Thymus (tissue), 11 donors: ENCODE data around the gene CCR5AS.
"Not testable (repeated sequence)": the region's sequence is repeated elsewhere in the genome, so short reads cannot be mapped to it uniquely, and the experiment has no call there.

Experiments
- DNase-seq, 9 donors: peaks; one replicate each; pipeline ENCODE4 v3.0.0-alpha.2; 2013; ENCODE audit warnings: low spot score in 9 of 9, low read depth in 6 of 9, missing footprints in 1 of 9
- H3K27ac ChIP-seq, 2 donors: one replicate each; pipeline ENCODE4 v1.5.1; 2013; ENCODE audit warnings: control low read depth in 1 of 2, low read depth in 1 of 2, low read length in 1 of 2, mild to moderate bottlenecking in 1 of 2, moderate library complexity in 1 of 2
- H3K27me3 ChIP-seq, 2 donors: one replicate each; pipeline ENCODE4 v1.5.1; 2013; ENCODE audit warnings: low read length in 1 of 2; ENCODE audit not compliant: control insufficient read depth in 2 of 2, insufficient read depth in 1 of 2
- H3K36me3 ChIP-seq, 2 donors: one replicate each; pipeline ENCODE4 v1.5.1; 2013; ENCODE audit warnings: low read length in 1 of 2, mild to moderate bottlenecking in 1 of 2, moderate library complexity in 1 of 2; ENCODE audit not compliant: control insufficient read depth in 2 of 2, insufficient read depth in 2 of 2
- H3K4me1 ChIP-seq, 2 donors: one replicate each; pipeline ENCODE4 v1.5.1; 2013; ENCODE audit warnings: low read length in 2 of 2; ENCODE audit not compliant: control insufficient read depth in 2 of 2, insufficient read depth in 2 of 2
- H3K4me3 ChIP-seq, 2 donors: one replicate each; pipeline ENCODE4 v1.5.1; 2013; ENCODE audit warnings: low read length in 2 of 2, control low read depth in 1 of 2, mild to moderate bottlenecking in 1 of 2
- H3K9me3 ChIP-seq, 2 donors: one replicate each; pipeline ENCODE4 v1.5.1; 2013; ENCODE audit warnings: low read length in 1 of 2, mild to moderate bottlenecking in 1 of 2; ENCODE audit not compliant: control insufficient read depth in 2 of 2, insufficient read depth in 1 of 2
- WGBS: extraction: QIAGEN DNeasy Blood & Tissue Kit; methylation state at CpG from one replicate; pipeline ENCODE4 v1.1.7; 2013; 5-methylcytosine and 5-hydroxymethylcytosine counted together
- donor health status: healthy.

Gene CCR5AS

DNA sequence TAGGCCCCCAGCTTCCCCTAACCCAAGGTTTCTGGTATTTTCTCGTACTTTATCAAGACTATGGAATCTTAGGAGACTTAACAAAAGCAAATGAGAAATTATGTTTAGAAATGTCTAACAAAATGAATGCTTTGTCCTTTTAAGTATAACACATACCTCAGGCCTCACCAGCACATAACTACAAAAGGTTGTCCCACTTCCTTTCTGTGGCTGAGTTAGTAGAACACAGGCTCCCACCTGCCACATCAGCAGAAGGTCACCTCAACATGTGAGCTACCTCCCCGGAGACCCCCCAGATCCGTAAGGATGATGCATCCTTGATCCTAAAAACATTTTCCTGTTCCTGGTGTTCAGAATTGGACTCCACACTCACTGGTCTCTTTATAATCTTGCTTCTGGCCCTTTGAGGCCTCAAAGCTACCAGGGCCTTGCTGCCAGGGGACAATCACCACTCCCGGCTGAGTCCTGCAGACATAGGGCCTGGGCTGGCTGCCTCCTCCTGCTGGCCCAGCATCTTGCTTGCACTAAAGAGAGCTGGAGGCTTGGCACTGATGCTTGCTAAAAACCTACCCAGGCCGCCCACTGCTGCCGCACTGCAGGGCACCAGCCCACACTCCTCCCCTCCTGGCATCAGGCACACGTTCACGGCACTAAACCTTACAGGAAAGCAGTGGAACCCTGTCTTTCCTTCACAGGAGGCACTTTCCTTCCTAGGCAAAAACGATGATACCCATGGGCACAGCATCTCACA lies 3.0 kb upstream of the CCR5AS start:
- H3K27ac ChIP-seq = peak overlapping the region; percentile 69 to 71
- peaks cover 0 to 2% of the 10 kb centered on the region in 2 donors for H3K9me3 ChIP-seq
- no peaks in the 10 kb centered on the region for H3K27me3 ChIP-seq
- peaks cover 0 to 5% of the 10 kb centered on the region in 2 donors for H3K36me3 ChIP-seq
- DNase-seq = peak in 5 of 9 donors; percentile 48 to 78 (median 56)
- peaks cover 25 to 54% of the 10 kb centered on the region in 2 donors for H3K4me1 ChIP-seq
- no peak overlapping the region for H3K4me3 ChIP-seq
- 62% methylated on average over 9 of the region's 9 CpGs for WGBS

DNA sequence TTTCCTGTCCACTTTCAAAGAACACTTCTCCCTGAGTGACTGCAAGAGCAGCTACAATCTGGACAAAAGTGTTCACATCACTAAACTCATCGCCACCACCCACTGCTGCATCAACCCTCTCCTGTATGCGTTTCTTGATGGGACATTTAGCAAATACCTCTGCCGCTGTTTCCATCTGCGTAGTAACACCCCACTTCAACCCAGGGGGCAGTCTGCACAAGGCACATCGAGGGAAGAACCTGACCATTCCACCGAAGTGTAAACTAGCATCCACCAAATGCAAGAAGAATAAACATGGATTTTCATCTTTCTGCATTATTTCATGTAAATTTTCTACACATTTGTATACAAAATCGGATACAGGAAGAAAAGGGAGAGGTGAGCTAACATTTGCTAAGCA lies 2.0 kb upstream of the CCR5AS start:
- H3K4me1 ChIP-seq = peaks cover 25 to 50% of the 10 kb centered on the region in 2 donors
- DNase-seq = no peak
- H3K27me3 ChIP-seq = no peaks in the 10 kb centered on the region
- WGBS = 98% methylated on average over 7 of the region's 7 CpGs
- peaks cover 0 to 5% of the 10 kb centered on the region in 2 donors for H3K36me3 ChIP-seq
- H3K4me3 ChIP-seq = no peak overlapping the region
- peaks cover 0 to 2% of the 10 kb centered on the region in 2 donors for H3K9me3 ChIP-seq
- H3K27ac ChIP-seq = no peak overlapping the region

DNA sequence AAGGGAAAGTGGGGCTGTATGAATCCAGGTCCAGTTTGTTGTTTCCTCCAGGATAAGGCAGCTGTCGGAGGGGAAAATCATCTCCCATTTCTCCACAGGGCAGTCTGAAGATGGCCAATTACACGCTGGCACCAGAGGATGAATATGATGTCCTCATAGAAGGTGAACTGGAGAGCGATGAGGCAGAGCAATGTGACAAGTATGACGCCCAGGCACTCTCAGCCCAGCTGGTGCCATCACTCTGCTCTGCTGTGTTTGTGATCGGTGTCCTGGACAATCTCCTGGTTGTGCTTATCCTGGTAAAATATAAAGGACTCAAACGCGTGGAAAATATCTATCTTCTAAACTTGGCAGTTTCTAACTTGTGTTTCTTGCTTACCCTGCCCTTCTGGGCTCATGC lies 1.1 kb upstream of the CCR5AS start:
- H3K27ac ChIP-seq = peak overlapping the region; percentile 90 to 92
- WGBS = 94% methylated on average over 7 of the region's 7 CpGs
- H3K4me3 ChIP-seq = peak overlapping the region; percentile 62 to 65
- peaks cover 0 to 5% of the 10 kb centered on the region in 2 donors for H3K36me3 ChIP-seq
- no peak for DNase-seq
- no peaks in the 10 kb centered on the region for H3K27me3 ChIP-seq
- H3K4me1 ChIP-seq = peaks cover 25 to 45% of the 10 kb centered on the region in 2 donors
- peaks cover 0 to 6% of the 10 kb centered on the region in 2 donors for H3K9me3 ChIP-seq

- no peak for DNase-seq
- Histone ChIP-seq H3K27me3 (no peaks in the 10 kb centered on the region), H3K4me3 (no peak overlapping the region), H3K27ac (peak overlapping the region; percentile 90 to 92), H3K4me1 (peaks cover 22 to 41% of the 10 kb centered on the region in 2 donors), H3K36me3 (peaks cover 0 to 5% of the 10 kb centered on the region in 2 donors), H3K9me3 (peaks cover 0 to 7% of the 10 kb centered on the region in 2 donors)
- WGBS = 97% methylated on average over 4 of the region's 4 CpGs
These were observed 451 bp downstream of the CCR5AS start for GRCh38 chr3:46406443-46406787.

DNA sequence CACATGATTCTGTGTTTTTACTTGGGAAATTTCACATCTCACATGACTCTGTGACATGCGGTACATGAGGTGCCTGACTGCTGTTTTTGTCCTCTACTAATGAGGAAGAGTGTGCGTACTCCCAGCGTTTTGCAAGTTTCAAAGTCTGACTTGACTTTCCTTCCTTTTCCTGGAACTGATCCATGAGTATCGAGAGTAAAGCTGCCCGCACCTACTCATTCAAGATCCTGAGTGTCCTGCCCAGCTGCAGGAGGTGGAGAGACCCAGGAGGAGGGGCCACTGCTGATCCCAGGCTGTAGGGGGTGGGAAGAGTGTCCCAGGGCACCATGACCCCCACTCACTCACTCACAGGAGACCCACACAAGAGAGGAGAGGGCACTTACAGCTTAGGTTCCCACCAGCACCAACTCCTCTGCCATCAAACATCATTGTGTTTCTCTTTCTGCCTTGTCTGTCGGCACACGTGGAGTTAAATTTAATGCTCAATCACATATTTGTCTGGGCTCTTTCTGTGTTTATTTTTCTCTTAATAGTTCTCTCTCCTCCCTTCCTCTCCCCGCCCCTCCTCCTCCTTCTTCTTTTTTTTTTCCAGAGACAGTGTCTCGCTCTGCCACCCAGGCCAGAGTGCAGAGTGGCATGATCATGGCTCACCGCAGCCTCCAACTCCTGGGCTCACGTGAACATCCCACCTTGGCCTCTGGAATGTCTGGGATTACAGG lies 1.4 kb downstream of the CCR5AS start:
- H3K27ac ChIP-seq = peak overlapping the region in 1 of 2 donors; percentile 20
- H3K4me1 ChIP-seq = peaks cover 22 to 41% of the 10 kb centered on the region in 2 donors
- H3K27me3 ChIP-seq = no peaks in the 10 kb centered on the region
- peaks cover 0 to 9% of the 10 kb centered on the region in 2 donors for H3K9me3 ChIP-seq
- 92% methylated on average over 11 of the region's 11 CpGs for WGBS
- no peak overlapping the region for H3K4me3 ChIP-seq
- DNase-seq = no peak
- H3K36me3 ChIP-seq = peaks cover 0 to 5% of the 10 kb centered on the region in 2 donors

- not testable (repeated sequence) for H3K36me3 ChIP-seq, H3K27me3 ChIP-seq, DNase-seq, H3K4me3 ChIP-seq, H3K9me3 ChIP-seq, H3K27ac ChIP-seq
- peaks cover 5 to 17% of the 10 kb centered on the region in 2 donors for H3K4me1 ChIP-seq
- 98% methylated on average over 4 of the region's 4 CpGs for WGBS
These were observed 4.0 kb downstream of the CCR5AS start for GRCh38 chr3:46402902-46403301.

- Histone ChIP-seq H3K36me3 (no peaks in the 10 kb centered on the region), H3K4me3 (no peak overlapping the region), H3K27ac (no peak overlapping the region), H3K4me1 (peaks cover 1 to 6% of the 10 kb centered on the region in 2 donors), H3K27me3 (no peaks in the 10 kb centered on the region), H3K9me3 (peaks cover 0 to 6% of the 10 kb centered on the region in 2 donors)
- 99% methylated on average over 2 of the region's 2 CpGs for WGBS
- no peak for DNase-seq
These were observed 5.3 kb downstream of the CCR5AS start for GRCh38 chr3:46401579-46401978.

DNA sequence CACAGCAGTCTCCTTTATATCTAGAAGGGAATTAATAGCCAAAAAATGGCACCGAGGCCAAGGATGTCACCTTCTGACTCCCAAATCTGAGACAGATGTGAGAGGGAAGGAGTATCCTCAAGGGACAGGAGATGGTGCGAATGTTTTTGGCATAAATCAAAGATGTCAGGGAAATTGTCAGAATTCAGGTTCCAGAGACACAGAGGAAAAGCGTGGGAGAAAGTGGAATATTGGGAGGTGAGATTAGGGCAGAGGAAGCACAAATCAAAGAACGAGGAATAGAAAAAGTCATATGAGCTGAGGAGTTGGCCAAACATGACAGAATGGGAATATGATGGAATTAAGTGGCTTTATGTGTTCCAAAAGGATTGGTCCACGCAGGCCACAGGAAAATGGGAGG lies 6.0 kb downstream of the CCR5AS start:
- WGBS = 98% methylated on average over 5 of the region's 5 CpGs
- Histone ChIP-seq H3K4me3 (no peak overlapping the region), H3K27ac (no peak overlapping the region), H3K36me3 (no peaks in the 10 kb centered on the region), H3K9me3 (peaks cover 0 to 6% of the 10 kb centered on the region in 2 donors), H3K27me3 (no peaks in the 10 kb centered on the region), H3K4me1 (peaks cover 0 to 5% of the 10 kb centered on the region in 2 donors)
- DNase-seq = no peak

DNA sequence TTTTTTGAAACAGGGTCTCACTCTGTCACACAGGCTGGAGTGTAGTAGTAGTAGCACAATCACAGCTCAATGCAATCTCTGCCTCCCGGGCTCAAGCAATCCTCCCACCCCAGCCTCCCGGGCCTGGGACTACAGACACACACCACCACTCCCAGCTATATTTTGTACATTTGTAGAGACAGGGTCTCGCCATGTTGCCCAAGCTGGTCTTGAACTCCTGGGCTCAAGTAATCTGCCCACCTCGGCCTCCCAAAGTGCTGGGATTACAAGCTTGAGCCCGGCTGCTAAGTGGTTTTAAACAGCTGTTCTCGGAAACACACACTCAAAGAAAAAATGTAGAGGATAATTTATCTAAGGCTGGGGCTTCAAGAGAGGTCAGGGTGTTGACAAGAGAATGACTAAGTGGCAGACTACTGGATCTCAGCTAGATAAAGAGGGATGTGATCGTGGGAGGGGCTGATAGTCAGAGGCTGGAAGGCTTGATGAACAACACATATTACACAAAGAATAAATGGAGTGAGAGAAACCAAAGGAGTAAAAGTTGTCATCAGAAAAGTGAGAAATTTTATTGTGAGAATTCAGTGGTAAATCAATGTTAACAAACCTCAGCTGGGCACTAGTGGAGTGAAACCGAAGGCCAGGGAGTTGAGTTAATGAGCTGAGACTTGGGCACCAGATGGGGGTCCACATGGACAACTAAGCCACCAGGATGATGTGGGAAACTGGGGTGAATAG lies 6.7 kb downstream of the CCR5AS start:
- Histone ChIP-seq H3K4me1 (peaks cover 0 to 9% of the 10 kb centered on the region in 2 donors), H3K36me3 (no peaks in the 10 kb centered on the region), H3K27me3 (no peaks in the 10 kb centered on the region), H3K4me3 (no peak overlapping the region), H3K27ac (no peak overlapping the region), H3K9me3 (peaks cover 0 to 6% of the 10 kb centered on the region in 2 donors)
- 95% methylated on average over 8 of the region's 8 CpGs for WGBS
- DNase-seq = no peak
